GM21619 (cell line): ENCODE data around the gene GOLT1A.

Source experiments
- ATAC-seq: cut with Tn5 transposase; IDR thresholded peaks from one replicate; pipeline ENCODE4 v1.9.1; 2021; ENCODE audit not compliant: unreplicated experiment

The GOLT1A gene

GRCh38 chr1:204221271-204221670, 7.5 kb upstream of the GOLT1A start:
- ATAC-seq = no peak

- no peak for ATAC-seq
Measured at GRCh38 chr1:204219971-204220616, 6.3 kb upstream of the GOLT1A start.

GRCh38 chr1:204218552-204218951, 4.8 kb upstream of the GOLT1A start:
- no peak for ATAC-seq

- ATAC-seq = no peak
Measured at GRCh38 chr1:204217648-204218000, 3.8 kb upstream of the GOLT1A start.

- ATAC-seq = no peak
Measured at GRCh38 chr1:204216880-204217647, 3.3 kb upstream of the GOLT1A start.

GRCh38 chr1:204216236-204216635, 2.4 kb upstream of the GOLT1A start:
- no peak for ATAC-seq

GRCh38 chr1:204212715-204213114, 1.1 kb downstream of the GOLT1A start:
- no peak for ATAC-seq

GRCh38 chr1:204211046-204211445, 2.7 kb downstream of the GOLT1A start:
- no peak for ATAC-seq

GRCh38 chr1:204207136-204207616, 6.6 kb downstream of the GOLT1A start:
- no peak for ATAC-seq

- ATAC-seq = no peak
Measured at GRCh38 chr1:204206121-204206520, 7.7 kb downstream of the GOLT1A start.

- ATAC-seq = no peak
Measured at GRCh38 chr1:204205486-204205885, 8.3 kb downstream of the GOLT1A start.

- no peak for ATAC-seq
Measured at GRCh38 chr1:204204944-204205343, 8.8 kb downstream of the GOLT1A start.

GRCh38 chr1:204203206-204203767, 10.5 kb downstream of the GOLT1A start:
- no peak for ATAC-seq

GRCh38 chr1:204202481-204202880, 11.3 kb downstream of the GOLT1A start:
- ATAC-seq = no peak

GRCh38 chr1:204201348-204202040, 12.3 kb downstream of the GOLT1A start:
- no peak for ATAC-seq

- no peak for ATAC-seq
Measured at GRCh38 chr1:204199579-204199978, 14.2 kb downstream of the GOLT1A start.

- no peak for ATAC-seq
Measured at GRCh38 chr1:204198348-204199340, 15.1 kb downstream of the GOLT1A start.

- no peak for ATAC-seq
Measured at GRCh38 chr1:204197068-204197467, 16.7 kb downstream of the GOLT1A start.

- no peak for ATAC-seq
Measured at GRCh38 chr1:204196068-204196795, 17.6 kb downstream of the GOLT1A start, which contains the start of gene KISS1. Gene KISS1, minus strand, starts transcription at chr1:204196491. Its CDS starts 3,615 bp downstream, at chr1:204192876.

GRCh38 chr1:204194771-204195170, 19.0 kb downstream of the GOLT1A start:
- no peak for ATAC-seq
